SH-SY5Y (cell line): ENCODE measurements around the gene IFRD2.

Experiments
- GATA2 ChIP-seq: IDR thresholded peaks from 2 replicates; pipeline ENCODE4 v1.6.1; 2011; ENCODE audit warnings: mild to moderate bottlenecking, low read depth, low read length
- GATA3 ChIP-seq: IDR thresholded peaks from 2 replicates; pipeline ENCODE4 v1.6.1; 2011; ENCODE audit warnings: low read depth, mild to moderate bottlenecking, low read length, moderate library complexity

IFRD2 gene

DNA sequence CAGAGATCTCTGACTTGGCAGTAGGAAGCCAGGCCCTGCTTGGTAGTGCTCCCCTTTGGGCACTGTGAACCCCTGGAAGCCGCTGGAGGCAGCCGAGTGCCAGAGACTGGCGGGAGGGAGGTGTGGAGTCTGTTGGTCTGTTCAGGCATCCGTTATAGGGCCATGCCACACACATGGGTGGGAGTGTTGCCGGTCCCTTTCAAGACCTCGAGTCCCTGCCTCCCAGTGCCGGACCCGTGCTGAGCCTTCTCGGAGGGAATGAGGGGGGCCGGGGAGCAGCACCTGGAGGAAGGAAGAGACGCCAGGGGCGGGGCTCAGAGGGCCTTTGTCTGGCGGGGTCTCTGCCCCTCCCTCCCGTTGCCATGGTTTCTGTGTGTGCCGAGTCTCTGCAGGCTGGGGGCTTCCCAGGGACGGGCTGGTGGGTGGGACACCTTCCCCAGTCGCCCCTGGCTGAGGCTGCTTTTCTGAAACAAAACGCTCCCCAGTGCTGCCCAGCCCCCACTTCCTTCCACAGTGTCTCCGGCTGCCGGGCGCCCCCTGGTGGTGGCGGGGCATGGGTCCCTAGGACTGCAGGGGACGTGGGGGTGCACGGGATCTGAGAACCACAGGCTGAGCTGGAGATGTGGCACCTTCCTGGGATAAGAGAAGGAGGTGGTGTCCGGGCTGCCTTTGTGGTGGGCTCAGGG, 46.3 kb downstream of the IFRD2 start:
- TF ChIP-seq GATA3 (no peak), GATA2 (no peak)

DNA sequence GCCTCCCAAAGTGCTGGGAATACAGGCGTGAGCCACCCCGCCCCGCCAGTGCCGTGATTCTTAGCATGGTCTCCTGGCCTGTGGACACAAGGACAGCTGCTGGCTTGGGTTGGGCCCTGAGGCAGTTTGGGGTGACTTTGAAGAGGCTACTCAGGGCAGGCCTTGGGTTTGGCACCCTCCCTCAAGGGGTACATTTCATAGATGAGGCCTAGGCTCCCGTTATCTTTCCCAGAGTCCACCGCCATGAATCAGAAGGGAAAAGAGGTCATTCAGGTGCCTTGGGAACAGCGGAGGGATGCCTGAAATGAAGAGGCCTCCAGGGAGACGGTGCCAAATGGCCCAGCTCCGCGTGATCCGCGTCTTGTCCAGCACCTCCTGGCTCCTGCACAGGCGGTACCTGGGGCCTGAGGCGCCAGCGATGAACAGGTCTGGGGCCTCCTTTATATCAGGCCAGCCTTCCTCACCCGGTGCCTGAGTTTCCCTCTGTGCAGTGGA, 46.9 kb downstream of the IFRD2 start:
- TF ChIP-seq GATA2 (no peak), GATA3 (no peak)

GRCh38 chr3:50243543-50243895, 48.7 kb downstream of the IFRD2 start:
- TF ChIP-seq GATA3 (no peak), GATA2 (no peak)

DNA sequence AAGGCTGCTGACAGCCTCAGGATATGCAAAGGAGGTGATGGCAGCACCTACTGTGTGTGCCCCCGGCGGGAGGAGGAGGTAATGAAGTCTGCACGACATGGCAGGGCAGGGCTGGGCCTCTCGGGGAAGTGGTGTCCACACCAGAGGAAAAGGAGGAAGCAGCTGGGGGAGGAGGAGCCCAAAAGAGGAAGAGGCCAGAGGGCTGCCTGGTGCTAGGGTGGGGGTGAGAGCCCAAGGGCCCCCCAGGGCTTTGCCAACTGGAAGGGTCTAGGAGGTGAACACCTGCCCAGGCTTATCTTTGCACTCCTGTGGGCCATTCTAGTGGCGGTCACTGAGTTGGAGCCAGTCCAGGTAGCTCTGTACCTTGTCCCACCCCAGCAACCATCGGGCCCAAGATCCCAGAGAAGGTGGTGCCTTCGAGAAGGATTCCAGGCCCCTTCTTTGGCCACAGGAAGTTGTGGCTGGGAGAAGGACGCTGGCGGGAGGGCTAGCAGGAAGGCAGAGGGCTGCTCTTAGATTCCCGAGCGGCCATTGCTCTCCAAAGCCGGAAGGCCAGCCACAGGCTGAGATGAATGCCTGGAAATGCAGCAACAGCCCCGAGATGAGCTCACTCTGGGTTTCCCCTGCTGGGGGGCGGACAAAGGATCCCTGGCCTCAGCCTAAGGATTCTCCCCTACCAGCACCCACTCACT, 49.2 kb downstream of the IFRD2 start:
- no peak for TF ChIP-seq GATA2
- no peak for TF ChIP-seq GATA3

DNA sequence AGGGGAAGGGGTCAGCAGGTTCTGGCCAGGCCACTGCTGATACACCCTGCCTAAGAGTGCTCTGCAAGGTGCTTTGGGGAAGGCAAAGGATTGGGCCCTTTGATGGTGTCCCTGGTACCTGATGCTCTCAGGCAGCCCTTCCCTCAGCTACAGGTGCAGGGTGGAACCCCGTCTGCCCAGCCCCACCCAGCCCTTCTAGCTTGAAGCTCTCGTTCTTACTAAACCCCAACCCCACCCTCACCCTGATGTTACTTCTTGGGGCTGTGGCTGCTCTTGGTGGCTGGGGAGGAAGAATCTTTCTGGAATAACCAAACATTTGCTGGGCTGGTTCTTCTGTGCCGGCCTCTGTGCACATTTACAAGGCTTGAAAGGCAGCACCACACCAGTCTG, 49.9 kb downstream of the IFRD2 start:
- TF ChIP-seq GATA2 (no peak), GATA3 (no peak)

- TF ChIP-seq GATA3: no peak
- TF ChIP-seq GATA2: no peak
These were observed 50.4 kb downstream of the IFRD2 start for GRCh38 chr3:50241713-50242380.

DNA sequence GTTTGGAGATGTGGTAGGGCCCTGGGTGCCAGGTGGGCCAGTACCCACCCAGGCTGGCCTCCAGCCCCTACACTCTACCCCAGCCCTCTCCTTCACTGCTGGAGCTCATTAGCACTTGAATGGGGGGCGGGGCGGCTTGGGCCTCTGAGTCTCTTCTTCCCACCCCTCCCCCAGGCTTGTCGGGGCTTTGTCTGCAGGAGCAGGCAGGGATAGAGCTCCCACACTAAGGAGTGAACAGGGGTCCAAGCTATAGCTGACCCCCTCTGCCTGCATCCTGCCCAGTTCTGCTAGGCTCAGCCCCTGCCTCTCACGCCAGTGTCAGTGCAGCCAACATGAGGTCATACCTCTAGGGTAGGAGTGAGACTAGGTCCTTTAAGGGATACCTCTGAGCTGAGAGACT, 51.1 kb downstream of the IFRD2 start:
- TF ChIP-seq GATA3 (no peak), GATA2 (no peak)

DNA sequence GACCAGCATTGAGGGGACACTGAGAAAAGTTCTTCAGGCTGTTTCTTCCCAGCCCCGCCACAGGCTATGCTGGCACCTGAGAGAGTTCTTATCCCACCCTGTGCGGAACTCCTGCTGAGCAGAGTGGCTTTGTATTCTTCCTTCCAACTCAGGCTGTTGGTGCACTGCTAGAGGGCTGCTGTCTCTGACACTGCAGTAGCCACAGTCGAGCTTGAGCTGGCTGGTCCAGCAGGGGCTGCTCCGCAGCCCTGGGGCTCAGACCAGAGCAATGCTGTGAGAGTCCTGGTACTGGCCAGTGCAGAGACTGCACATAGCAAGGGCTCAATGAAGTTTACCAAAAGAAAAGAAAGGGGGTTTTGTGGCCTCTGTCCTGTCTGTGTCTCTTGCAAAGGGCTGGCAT, 52.6 kb downstream of the IFRD2 start:
- no peak for TF ChIP-seq GATA2
- no peak for TF ChIP-seq GATA3

GRCh38 chr3:50238549-50239026, 53.6 kb downstream of the IFRD2 start:
- no peak for TF ChIP-seq GATA3
- no peak for TF ChIP-seq GATA2

GRCh38 chr3:50237754-50238548, 54.3 kb downstream of the IFRD2 start:
- TF ChIP-seq GATA2 (no peak), GATA3 (no peak)
